GM18951 (cell line): ENCODE data around the gene TM4SF5.

Experiments used
- POLR2A ChIP-seq: IDR thresholded peaks from 4 replicates; pipeline ENCODE4 v1.6.1; 2011; ENCODE audit warnings: mild to moderate bottlenecking; ENCODE audit not compliant: insufficient read length, insufficient read depth; ENCODE audit errors: extremely low read depth
- in situ Hi-C: fragments of 300-500 bp; cut with MboI; formaldehyde crosslinking; loops from one replicate; pipeline ENCODE4 v1.12.0; 2022; ENCODE audit warnings: low sequenced_read_pairs, mixed read lengths, inconsistent platforms; ENCODE audit not compliant: unreplicated experiment

Gene TM4SF5

DNA sequence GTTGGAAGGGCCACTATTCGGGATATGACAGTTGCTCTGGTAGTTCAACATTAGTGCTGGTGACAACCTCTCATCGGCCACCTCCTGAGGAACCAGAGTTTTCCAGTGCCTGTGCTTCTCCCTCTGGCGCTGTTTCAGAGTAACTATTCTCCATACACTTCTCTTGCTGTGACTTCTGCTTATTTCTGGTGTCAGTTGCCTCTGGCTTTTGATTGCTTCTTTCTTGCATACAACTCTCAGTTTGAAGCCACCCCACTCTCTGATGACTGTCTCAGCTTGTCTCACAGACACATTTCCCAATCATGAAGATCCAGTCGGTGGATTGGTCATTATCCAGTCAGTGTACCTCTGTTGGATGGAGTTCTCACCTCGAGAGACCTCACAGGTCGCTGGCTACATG, 3.4 kb upstream of the TM4SF5 start:
- TF ChIP-seq POLR2A = no peak
- in situ Hi-C loops = no loop called here

DNA sequence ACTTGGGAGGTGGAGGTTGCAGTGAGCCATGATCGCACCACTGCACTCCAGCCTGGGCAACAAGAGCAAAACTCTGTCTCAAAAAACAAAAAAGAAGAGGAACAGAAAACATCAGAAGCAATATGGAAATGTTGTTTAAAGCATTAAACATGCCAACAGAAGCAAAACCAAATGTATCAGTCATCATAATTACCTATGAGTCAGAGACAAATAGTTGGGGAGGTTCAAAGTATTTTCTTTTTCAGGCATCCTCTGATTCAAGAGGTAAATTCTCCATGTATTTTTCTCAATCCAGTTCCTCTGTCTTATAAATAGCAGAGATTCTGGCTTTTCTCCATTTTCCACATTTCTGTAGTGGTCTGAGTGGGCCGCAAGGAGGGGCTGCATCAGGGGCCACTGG, 2.1 kb upstream of the TM4SF5 start:
- TF ChIP-seq POLR2A = no peak
- in situ Hi-C loops = no loop called here

DNA sequence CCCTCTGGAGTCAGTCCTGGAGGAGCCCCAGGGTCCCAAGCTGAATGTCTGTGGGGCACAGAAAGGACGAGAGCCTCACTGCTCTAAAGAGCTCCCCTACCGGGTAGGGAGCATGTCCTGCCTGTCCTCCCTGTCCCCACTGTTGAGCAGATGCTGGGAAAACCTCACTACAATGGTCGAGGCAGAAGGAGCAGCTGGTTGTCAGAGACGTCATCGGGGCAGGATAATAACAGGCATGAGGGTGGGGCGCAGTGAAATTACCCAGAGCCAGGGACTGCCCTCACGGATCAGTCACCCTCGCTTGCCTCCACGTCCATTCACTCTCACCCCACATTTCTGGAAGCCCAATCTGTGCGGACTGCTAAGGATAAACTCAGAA, 538 bp downstream of the TM4SF5 start:
- no peak for TF ChIP-seq POLR2A
- in situ Hi-C loops = no loop called here

DNA sequence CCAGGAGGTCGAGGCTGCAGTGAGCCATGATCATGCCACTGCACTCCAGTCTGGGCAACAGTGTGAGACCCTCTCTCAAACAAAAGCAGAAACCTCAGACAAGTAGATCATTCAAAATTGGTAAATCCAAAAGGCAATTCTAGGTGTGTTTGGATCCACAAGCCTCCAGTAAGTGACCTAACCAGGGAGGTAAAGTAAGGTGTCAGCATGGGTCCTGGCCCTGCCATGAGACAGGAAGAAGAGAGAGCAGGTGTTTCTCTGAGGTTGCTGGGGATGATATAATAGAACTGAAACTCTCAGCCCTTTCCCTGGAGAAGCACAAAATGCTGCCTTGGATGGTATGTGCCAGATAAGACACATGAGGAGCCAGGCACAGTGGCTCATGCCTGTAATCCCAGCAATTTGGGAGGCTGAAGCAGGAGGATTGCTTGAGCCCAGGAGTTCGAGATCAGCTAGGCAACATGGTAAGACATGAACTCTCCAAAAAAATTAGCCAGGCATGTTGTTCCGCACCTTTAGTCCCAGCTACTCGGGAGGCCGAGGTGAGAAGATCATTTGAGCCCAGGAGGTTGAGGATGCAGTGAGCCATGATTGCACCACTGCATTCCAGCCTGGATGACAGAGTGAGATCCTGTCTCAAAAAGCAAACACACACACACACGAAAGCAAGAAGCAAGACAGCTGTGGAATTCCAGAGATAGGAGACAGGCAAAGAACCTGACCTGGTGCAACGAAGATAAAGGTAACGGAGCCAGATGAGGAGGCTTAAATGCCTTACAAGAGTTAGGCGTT, 6.5 kb downstream of the TM4SF5 start:
- no peak for TF ChIP-seq POLR2A
- in situ Hi-C loops = no loop called here

DNA sequence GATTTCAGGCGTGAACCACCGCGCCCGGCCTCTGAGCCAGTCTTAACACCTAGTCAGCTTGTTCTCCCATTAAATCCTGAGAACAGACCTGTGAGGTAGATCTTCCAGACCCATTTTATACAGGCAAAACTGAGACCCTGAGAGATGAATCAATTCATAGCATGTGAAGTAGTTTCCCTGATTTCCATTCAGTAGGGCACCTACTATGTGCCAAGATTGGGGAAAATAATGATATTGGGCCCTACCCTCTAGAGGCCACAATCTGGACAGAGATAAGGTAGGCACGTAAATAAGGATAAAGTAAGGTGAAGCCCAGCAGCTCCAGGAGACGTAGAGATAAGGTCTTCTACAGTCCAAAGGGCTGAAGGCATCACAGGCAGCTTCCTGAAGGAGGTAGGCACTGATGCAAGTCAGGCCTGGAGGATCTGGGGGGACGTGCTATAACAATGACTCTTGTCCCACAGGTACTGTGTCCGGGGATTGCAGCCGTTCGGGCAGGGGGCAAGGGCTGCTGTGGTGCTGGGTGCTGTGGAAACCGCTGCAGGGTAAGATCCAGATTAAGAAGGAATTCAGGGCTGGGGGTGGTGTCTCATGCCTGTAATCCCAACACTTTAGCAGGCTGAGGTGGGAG, 8.8 kb downstream of the TM4SF5 start:
- in situ Hi-C loops = no loop called here

DNA sequence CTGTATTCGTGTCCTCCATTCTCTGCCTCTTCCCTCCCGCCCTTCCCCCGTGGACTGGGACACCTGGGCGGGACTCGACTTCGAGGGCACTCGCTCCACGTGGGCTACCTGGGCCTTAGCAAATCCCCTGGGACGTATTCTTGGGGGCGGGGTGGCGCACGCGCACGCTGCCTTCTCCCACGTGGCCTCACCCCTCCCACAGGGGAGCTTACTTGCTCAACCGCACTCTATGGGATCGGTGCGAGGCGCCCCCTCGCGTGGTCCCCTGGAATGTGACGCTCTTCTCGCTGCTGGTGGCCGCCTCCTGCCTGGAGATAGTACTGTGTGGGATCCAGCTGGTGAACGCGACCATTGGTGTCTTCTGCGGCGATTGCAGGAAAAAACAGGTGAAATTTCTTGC, 11.0 kb downstream of the TM4SF5 start:
- in situ Hi-C loops = no loop called here
- no peak for TF ChIP-seq POLR2A

More for the DNA sequence above, 8.8 kb downstream of the TM4SF5 start:
- TF ChIP-seq POLR2A = no peak

DNA sequence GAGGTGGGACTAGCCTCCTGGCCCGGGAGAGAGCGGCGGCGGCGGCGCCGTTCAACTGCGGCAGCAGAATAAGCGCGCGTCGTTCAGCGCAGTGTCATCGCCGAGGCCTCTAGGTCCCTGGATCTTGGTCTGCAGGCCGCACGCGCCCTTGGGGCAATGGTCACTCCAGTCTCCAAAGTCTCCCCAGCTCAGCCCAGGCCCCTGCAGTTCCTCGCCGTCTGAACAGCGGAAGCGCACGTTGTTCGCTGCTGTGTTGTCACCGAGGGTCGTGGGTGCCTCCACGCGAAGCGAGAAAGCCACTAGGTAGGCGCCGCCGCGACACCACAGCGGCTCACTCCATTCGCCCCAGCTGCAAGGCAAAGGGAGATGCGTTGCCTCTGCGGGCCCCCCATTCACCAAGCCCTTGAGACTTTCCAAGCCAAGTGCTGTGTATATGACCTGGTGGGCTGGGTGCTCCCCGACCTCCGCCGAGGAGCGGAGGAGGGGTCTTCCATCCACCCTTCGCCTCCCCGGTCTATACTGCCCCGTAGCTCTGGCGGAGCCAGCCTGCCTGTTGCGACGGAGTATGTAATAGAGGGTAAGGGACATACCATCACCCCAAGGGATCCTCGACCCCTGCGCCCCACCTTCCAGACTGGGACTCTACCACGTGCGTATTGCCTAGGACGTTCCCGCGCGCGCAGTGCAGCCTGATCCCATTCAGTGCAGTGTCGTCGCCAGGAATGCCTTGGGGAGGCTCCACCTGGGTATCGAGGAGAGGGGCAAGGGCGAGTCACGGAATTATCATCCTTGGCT, 13.8 kb downstream of the TM4SF5 start:
- in situ Hi-C loops = no loop called here
- no peak for TF ChIP-seq POLR2A

DNA sequence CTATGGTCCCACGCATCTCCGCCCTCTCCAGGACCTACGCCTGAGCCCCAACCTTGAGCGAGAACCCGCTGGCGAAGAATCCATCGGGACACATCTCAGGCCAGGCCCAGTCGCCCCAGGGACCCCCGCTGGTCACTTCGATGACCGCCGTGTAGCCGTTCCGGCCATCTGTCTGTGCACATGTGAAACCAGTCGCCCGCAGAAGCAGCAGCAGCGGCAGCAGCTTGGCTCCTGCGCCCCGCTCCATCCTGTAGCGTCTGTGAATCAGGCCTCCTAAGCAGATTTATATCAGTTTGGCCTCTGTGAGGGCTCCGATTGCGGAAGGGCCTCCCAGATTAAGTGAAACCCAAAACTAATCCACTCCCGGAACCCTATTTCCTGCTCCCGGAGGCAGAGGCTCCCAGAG, 14.4 kb downstream of the TM4SF5 start, which contains the start of gene VMO1:
Gene VMO1, minus strand, starts transcription at position 259 of the 406 bp plus-strand sequence. Its CDS starts 12 bp downstream, at position 247.
- in situ Hi-C loops = no loop called here
- no peak for TF ChIP-seq POLR2A

DNA sequence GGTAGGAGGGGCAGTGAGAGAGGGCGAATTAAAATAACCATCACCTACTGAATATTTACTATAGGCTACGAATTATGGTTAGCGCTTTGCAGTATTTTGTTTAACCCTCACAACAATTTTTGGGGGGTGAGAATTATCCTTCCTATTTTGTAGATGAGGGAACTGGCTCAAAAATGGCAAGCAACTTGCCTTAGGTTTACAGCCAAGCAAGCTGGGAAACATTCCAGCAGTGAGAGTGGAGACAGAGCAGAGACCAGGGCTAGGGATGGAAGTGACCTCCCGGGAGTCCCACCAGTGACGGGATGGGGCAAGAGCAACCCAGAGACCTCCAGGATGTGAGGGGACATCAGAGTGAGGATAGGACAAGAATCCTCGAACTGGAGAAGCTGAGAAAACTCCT, 14.8 kb downstream of the TM4SF5 start:
- no peak for TF ChIP-seq POLR2A
- in situ Hi-C loops = no loop called here

DNA sequence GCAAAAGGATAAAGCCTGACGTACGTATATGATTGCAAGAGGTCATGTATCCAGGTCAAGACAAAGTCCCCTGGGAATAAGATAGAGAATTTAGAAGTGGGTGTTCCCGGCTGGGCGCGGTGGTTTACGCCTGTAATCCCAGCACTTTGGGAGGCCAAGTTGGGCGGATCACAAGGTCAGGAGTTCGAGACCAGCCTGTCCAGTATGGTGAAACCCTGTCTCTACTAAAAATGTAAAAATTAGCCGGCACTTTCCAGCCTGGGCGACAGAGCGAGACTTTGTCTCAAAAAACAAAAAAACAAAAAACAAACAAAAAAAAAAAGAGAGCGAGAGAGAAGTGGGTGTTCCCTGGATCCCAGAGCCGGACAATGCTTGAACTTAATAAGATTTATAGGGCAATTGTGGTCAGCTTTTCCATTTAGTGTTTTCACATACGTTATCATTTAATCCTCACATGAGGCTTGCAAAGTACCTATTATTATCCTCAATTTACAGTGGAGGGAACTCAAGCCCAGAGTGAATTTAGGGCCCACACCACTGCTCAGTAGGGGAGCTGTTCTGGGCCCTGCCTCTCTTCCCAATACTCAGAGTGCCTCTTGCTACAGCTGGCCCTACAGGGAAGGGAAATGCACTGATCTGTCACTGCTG, 16.6 kb downstream of the TM4SF5 start:
- in situ Hi-C loops = no loop called here
- no peak for TF ChIP-seq POLR2A

DNA sequence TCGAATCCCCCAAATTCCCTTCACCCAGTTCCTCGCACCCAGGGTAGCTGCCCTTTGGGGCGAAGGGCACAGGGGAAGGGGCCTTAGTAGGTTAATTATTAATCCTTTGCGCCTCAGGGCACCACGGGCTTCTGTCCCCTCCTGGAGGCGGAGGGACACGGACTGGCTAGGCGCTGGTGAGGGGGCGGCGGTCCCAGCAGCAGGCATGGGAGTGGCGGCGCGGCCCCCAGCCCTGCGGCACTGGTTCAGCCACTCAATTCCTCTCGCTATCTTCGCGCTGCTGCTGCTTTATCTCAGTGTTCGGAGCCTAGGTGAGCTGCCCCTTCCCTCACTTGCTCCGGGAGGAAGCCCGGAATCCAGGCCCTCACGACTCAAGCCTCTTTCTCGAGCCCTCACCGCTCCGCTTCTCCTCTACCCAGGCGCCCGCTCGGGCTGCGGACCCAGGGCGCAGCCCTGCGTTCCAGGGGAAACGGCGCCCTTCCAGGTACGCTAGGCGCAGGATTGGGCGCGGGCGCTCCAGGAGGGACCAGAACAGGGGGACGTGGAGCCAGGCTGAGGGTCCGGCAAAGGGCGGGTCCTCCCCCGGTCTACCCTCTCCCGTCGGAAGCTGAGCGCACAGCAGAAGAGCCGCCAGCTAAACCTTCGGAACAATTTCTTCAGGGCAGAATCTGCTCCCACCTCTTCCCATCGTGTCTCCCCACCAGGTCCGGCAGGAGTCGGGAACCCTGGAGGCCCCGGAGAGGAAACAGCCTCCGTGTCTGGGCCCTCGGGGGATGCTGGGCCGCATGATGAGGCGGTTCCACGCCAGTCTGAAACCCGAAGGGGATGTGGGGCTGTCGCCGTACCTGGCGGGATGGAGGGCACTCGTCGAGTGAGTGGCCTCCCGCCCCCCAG, 17.4 kb downstream of the TM4SF5 start, which contains the start of gene GLTPD2:
Gene GLTPD2, plus strand, starts transcription at position 158 of the 894 bp plus-strand sequence. Its CDS starts 48 bp downstream, at position 206.
- no peak for TF ChIP-seq POLR2A
- in situ Hi-C loops = no loop called here

DNA sequence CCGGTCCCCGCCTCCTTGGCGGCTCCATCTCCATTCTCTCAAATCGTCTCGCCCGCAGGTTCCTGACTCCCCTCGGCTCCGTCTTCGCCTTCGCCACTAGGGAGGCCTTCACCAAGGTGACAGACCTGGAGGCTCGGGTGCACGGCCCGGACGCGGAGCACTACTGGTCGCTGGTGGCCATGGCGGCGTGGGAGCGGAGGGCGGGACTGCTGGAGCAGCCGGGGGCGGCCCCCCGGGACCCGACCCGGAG, 17.9 kb downstream of the TM4SF5 start:
- TF ChIP-seq POLR2A = no peak
- in situ Hi-C loops = no loop called here
